H1 (cell line): Measurements from ENCODE around the gene CGRRF1. TPM values are rescaled to one million over a fixed set of nuclear protein-coding genes. Genes with fewer than 3 reads are reported as not detected.

Source experiments
- HDAC2 ChIP-seq, 2 experiments: fragments of 300-600 bp in 1 of 2; sonication (generic) in 1 of 2; IDR thresholded peaks; 2 replicates each; pipeline ENCODE4 v1.6.1; 2011 to 2012; ENCODE audit warnings: low read depth in 2 of 2, low read length in 2 of 2, mild to moderate bottlenecking in 2 of 2, moderate library complexity in 2 of 2, borderline replicate concordance in 1 of 2, inconsistent platforms in 1 of 2
- POU5F1 ChIP-seq: IDR thresholded peaks from 2 replicates; pipeline ENCODE4 v1.6.1; 2011; ENCODE audit warnings: low read depth, mild to moderate bottlenecking, low read length, moderate library complexity
- RXRA ChIP-seq: IDR thresholded peaks from 2 replicates; pipeline ENCODE4 v1.6.1; 2011; ENCODE audit warnings: low read depth, mild to moderate bottlenecking, low read length, moderate library complexity; ENCODE audit not compliant: insufficient read depth
- SAP30 ChIP-seq: fragments of 300-600 bp; sonication (generic); IDR thresholded peaks from 2 replicates; pipeline ENCODE4 v1.7.1; 2012; ENCODE audit warnings: low read length, moderate library complexity, mild to moderate bottlenecking, inconsistent platforms; ENCODE audit not compliant: insufficient read depth, insufficient replicate concordance
- SUZ12 ChIP-seq: fragments of 200-600 bp; sonication (generic); IDR thresholded peaks from 2 replicates; pipeline ENCODE4 v1.6.1; 2012; ENCODE audit warnings: mild to moderate bottlenecking, inconsistent platforms, low read length, moderate library complexity, mixed read lengths
- TAF1 ChIP-seq: IDR thresholded peaks from 2 replicates; pipeline ENCODE4 v1.6.1; 2011; ENCODE audit warnings: mild to moderate bottlenecking, low read depth, low read length
- TEAD4 ChIP-seq: IDR thresholded peaks from 2 replicates; pipeline ENCODE4 v1.6.1; 2012; ENCODE audit warnings: low read depth, low read length, inconsistent platforms, mixed read lengths
- polyA plus RNA-seq, 7 experiments: library from polyadenylated mRNA; depleted of rRNA in 3 of 7; stranded (reverse) in 5 of 7; unstranded in 2 of 7; fragments of >200 nt in 5 of 7; fragments of 200-250 nt in 2 of 7; gene quantifications; 1 replicate in 5 of 7; 2 replicates in 1 of 7; 4 replicates in 1 of 7; pipeline versions ENCODE4 v1.2.1 to v1.2.3, GENCODE V29; 2011 to 2013; ENCODE audit warnings: missing spikeins in 2 of 7, mixed read lengths in 2 of 7
- total RNA-seq: library from RNA; stranded (reverse); fragmentation: NEBNext Ultra II Directional; extraction: Animal tissue kit (Norgen Biotek cat#: 25700); gene quantifications from 2 replicates; pipeline ENCODE4 v1.2.1, GENCODE V29; 2021
- TF ChIP-seq, protein P1 (sequence below): IDR thresholded peaks from 2 replicates; pipeline ENCODE4 v1.6.1; 2012; ENCODE audit warnings: inconsistent platforms

Gene CGRRF1
- total and polyA plus RNA-seq, 2 of the 8 experiments (the other 6 are each of a cell fraction or from before 2014, with no cell fraction given): 7.4 to 20.2 TPM

DNA sequence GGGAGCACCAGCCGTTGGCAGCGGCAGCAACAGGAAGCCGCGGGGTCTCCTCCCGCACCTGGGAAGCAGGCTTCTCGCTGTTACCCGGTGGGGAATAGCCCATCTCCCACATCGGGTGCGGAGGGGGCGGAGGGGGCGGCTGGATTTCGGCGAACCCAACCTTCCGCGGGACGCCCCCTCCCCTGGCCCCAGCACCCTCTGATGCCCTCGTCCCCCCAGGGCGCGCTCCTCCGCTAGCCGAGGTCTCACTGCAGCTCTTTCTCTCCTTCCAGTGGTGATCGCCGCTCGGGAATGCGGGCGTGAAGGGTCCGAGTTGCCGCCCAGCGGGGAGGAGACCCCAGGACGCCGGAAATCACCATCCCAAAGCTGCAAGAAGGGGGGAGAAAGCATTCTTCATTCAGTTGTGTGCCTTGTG lies 57.5 kb downstream of the CGRRF1 start (continued):
- 0 out of 2 replicates have a peak, but pooled peaks have one; percentile 32 for TF ChIP-seq TAF1
- 0 out of 4 replicates have a peak, but pooled peaks of 1 of the 2 experiments have one; percentile 12 for TF ChIP-seq HDAC2 (IDR thresholded peaks at IDR 0.05; ENCODE audit: borderline replicate concordance in 1 of 2, low read depth in 2 of 2, low read length in 2 of 2)
- 0 out of 2 replicates have a peak, but pooled peaks have one; percentile 30 for TF ChIP-seq TEAD4
- no peak for TF ChIP-seq SAP30
- no peak for TF ChIP-seq RXRA
- TF ChIP-seq, protein P1, sequence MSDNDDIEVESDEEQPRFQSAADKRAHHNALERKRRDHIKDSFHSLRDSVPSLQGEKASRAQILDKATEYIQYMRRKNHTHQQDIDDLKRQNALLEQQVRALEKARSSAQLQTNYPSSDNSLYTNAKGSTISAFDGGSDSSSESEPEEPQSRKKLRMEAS: no peak
- TF ChIP-seq POU5F1: no peak
- peak; percentile 36; the same call in 1 of the 2 replicates for TF ChIP-seq SUZ12
